Vagina (tissue), 2 donors: ENCODE results near the gene GNAZ.

ENCODE experiments used
- POLR2AphosphoS5 ChIP-seq, 2 donors: sonication (generic); formaldehyde crosslinking; IDR thresholded peaks; one replicate each; pipeline ENCODE4 v1.9.0; 2017; ENCODE audit warnings: antibody characterized with exemption in 2 of 2, mild to moderate bottlenecking in 2 of 2, low read depth in 1 of 2; ENCODE audit not compliant: insufficient read depth in 1 of 2
- TF ChIP-seq, protein P1 (sequence below), 3 experiments: fragments of 450-650 bp in 2 of 3; fragments of 200-600 bp in 1 of 3; sonication (generic) in 1 of 3; IDR thresholded peaks; one replicate each; pipeline ENCODE4 v1.5.1; 2017 to 2019; ENCODE audit warnings: antibody characterized with exemption in 3 of 3, mild to moderate bottlenecking in 2 of 3, moderate library complexity in 2 of 3

- TF ChIP-seq POLR2AphosphoS5 (IDR thresholded peaks at IDR 0.05; ENCODE audit: insufficient read depth in 1 of 2, low read depth in 1 of 2): no peak
- TF ChIP-seq, protein P1, sequence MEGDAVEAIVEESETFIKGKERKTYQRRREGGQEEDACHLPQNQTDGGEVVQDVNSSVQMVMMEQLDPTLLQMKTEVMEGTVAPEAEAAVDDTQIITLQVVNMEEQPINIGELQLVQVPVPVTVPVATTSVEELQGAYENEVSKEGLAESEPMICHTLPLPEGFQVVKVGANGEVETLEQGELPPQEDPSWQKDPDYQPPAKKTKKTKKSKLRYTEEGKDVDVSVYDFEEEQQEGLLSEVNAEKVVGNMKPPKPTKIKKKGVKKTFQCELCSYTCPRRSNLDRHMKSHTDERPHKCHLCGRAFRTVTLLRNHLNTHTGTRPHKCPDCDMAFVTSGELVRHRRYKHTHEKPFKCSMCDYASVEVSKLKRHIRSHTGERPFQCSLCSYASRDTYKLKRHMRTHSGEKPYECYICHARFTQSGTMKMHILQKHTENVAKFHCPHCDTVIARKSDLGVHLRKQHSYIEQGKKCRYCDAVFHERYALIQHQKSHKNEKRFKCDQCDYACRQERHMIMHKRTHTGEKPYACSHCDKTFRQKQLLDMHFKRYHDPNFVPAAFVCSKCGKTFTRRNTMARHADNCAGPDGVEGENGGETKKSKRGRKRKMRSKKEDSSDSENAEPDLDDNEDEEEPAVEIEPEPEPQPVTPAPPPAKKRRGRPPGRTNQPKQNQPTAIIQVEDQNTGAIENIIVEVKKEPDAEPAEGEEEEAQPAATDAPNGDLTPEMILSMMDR (IDR thresholded peaks at IDR 0.05): no peak
Observed at GRCh38 chr22:23076896-23077572, 6.7 kb downstream of the GNAZ start.
